Caco-2 (cell line): ENCODE data around the gene CDH13. TPM values are rescaled to one million over a fixed set of nuclear protein-coding genes. Genes with fewer than 3 reads are reported as not detected.

Experiments used
- BruUV-seq: library from RNA; stranded (reverse); fragments of 400-500 nt; replicated peaks from 2 replicates; lab custom pipeline; 2021; lab: Mats Ljungman, UMichigan
- CTCF ChIA-PET: fragments of 300-600 bp; sonication (Branson Sonifier 250); formaldehyde crosslinking; loops from one replicate; lab custom pipeline; 2022; ENCODE audit warnings: antibody characterized with exemption; lab: Charles Lee
- POLR2A ChIA-PET: fragments of 300-600 bp; sonication (Branson Sonifier 250); formaldehyde crosslinking; loops from one replicate; lab custom pipeline; 2022; ENCODE audit warnings: antibody characterized with exemption; lab: Charles Lee
- DNase-seq, 2 experiments: peaks; one replicate each; pipeline versions ENCODE4 v3.0.0 to v3.0.0-alpha.2; 2020 to 2022
- H3K27me3 ChIP-seq: replicated peaks from 2 replicates; pipeline ENCODE4 v1.6.0; 2011; ENCODE audit warnings: low read length; ENCODE audit not compliant: control insufficient read depth, insufficient read depth
- H3K36me3 ChIP-seq: 2 replicates; pipeline ENCODE4 v1.5.1; 2011; ENCODE audit warnings: low read length; ENCODE audit not compliant: control insufficient read depth, insufficient read depth
- H3K4me1 ChIP-seq: fragments of 250-450 bp; sonication (Bioruptor Pico); 2 replicates; pipeline ENCODE4 v1.5.1; 2020; ENCODE audit warnings: mild to moderate bottlenecking
- H3K4me3 ChIP-seq: 2 replicates; pipeline ENCODE4 v1.5.1; 2011; ENCODE audit warnings: low read depth, mild to moderate bottlenecking, control low read depth, low read length
- H3K9me3 ChIP-seq: fragments of 250-450 bp; sonication (Bioruptor Pico); 2 replicates; pipeline ENCODE4 v1.5.1; 2020; ENCODE audit warnings: mild to moderate bottlenecking, moderate library complexity
- H3K27ac Mint-ChIP-seq: one replicate; pipeline ENCODE4 v1.8.0; 2022; ENCODE audit warnings: mixed read lengths; ENCODE audit not compliant: unreplicated experiment
- H3K27me3 Mint-ChIP-seq: one replicate; pipeline ENCODE4 v1.8.0; 2022; ENCODE audit warnings: mixed read lengths; ENCODE audit not compliant: insufficient read depth, unreplicated experiment
- H3K36me3 Mint-ChIP-seq: one replicate; pipeline ENCODE4 v1.8.0; 2022; ENCODE audit warnings: mild to moderate bottlenecking, mixed read lengths; ENCODE audit not compliant: insufficient read depth, unreplicated experiment
- H3K4me1 Mint-ChIP-seq: one replicate; pipeline ENCODE4 v1.8.0; 2022; ENCODE audit warnings: low read depth, mixed read lengths; ENCODE audit not compliant: unreplicated experiment
- H3K4me3 Mint-ChIP-seq: one replicate; pipeline ENCODE4 v1.8.0; 2022; ENCODE audit warnings: mild to moderate bottlenecking, moderate library complexity, mixed read lengths; ENCODE audit not compliant: unreplicated experiment
- H3K9me3 Mint-ChIP-seq: one replicate; pipeline ENCODE4 v1.8.0; 2022; ENCODE audit warnings: mixed read lengths; ENCODE audit not compliant: unreplicated experiment
- intact Hi-C: fragments of 100-400 bp; cut with micrococcal nuclease; formaldehyde crosslinking; loops from one replicate; pipeline ENCODE4 v1.10.0; 2022; ENCODE audit not compliant: unreplicated experiment
- total RNA-seq: library from RNA; stranded (reverse); gene quantifications from 2 replicates; pipeline ENCODE4 v1.2.3, GENCODE V29; 2022
- TF ChIP-seq, protein P1 (sequence below), 2 experiments: fragments of 200-600 bp in 1 of 2; IDR thresholded peaks; 1 replicate in 1 of 2; 2 replicates in 1 of 2; pipeline versions ENCODE4 v1.5.1 to v1.8.0; 2011 to 2022; ENCODE audit warnings: antibody characterized with exemption in 1 of 2, control low read depth in 1 of 2, inconsistent platforms in 1 of 2, low read depth in 1 of 2, low read length in 1 of 2, mild to moderate bottlenecking in 1 of 2, moderate library complexity in 1 of 2; ENCODE audit not compliant: insufficient read depth in 1 of 2, severe bottlenecking in 1 of 2, unreplicated experiment in 1 of 2

Gene CDH13
- total RNA-seq, 1 experiment from 2014 or later = 2.2 TPM

- BruUV-seq = no TSS peak
- Mint-ChIP-seq H3K36me3 (no peaks in the 10 kb centered on the region), H3K27me3 (peaks cover 4% of the 10 kb centered on the region), H3K9me3 (no peaks in the 10 kb centered on the region), H3K27ac (no peak overlapping the region), H3K4me3 (no peak overlapping the region), H3K4me1 (no peaks in the 10 kb centered on the region)
- intact Hi-C loops = no loop called here
- Histone ChIP-seq H3K9me3 (no peaks in the 10 kb centered on the region), H3K4me1 (no peaks in the 10 kb centered on the region), H3K36me3 (no peaks in the 10 kb centered on the region), H3K27me3 (no peaks in the 10 kb centered on the region), H3K4me3 (no peak overlapping the region)
- TF ChIP-seq, protein P1, sequence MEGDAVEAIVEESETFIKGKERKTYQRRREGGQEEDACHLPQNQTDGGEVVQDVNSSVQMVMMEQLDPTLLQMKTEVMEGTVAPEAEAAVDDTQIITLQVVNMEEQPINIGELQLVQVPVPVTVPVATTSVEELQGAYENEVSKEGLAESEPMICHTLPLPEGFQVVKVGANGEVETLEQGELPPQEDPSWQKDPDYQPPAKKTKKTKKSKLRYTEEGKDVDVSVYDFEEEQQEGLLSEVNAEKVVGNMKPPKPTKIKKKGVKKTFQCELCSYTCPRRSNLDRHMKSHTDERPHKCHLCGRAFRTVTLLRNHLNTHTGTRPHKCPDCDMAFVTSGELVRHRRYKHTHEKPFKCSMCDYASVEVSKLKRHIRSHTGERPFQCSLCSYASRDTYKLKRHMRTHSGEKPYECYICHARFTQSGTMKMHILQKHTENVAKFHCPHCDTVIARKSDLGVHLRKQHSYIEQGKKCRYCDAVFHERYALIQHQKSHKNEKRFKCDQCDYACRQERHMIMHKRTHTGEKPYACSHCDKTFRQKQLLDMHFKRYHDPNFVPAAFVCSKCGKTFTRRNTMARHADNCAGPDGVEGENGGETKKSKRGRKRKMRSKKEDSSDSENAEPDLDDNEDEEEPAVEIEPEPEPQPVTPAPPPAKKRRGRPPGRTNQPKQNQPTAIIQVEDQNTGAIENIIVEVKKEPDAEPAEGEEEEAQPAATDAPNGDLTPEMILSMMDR (IDR thresholded peaks at IDR 0.05; ENCODE audit: insufficient read depth in 1 of 2, low read depth in 1 of 2, low read length in 1 of 2, severe bottlenecking in 1 of 2, unreplicated experiment in 1 of 2) = no peak
- ChIA-PET POLR2A (no interaction called here), CTCF (no interaction called here)
- no peak for DNase-seq
Measured at GRCh38 chr16:82876951-82877350, 250.2 kb downstream of the CDH13 start.

- TF ChIP-seq, protein P1 (IDR thresholded peaks at IDR 0.05; ENCODE audit: insufficient read depth in 1 of 2, low read depth in 1 of 2, low read length in 1 of 2, severe bottlenecking in 1 of 2, unreplicated experiment in 1 of 2) = no peak
- Mint-ChIP-seq H3K9me3 (no peaks in the 10 kb centered on the region), H3K4me3 (no peak overlapping the region), H3K4me1 (no peaks in the 10 kb centered on the region), H3K27ac (no peak overlapping the region), H3K27me3 (peaks cover 12% of the 10 kb centered on the region), H3K36me3 (no peaks in the 10 kb centered on the region)
- no peaks in the 10 kb centered on the region for H3K9me3 ChIP-seq
- H3K4me1 ChIP-seq = no peaks in the 10 kb centered on the region
- intact Hi-C loops = no loop called here
- H3K27me3 ChIP-seq = no peaks in the 10 kb centered on the region
- DNase-seq = no peak
- CTCF ChIA-PET = no interaction called here
- H3K36me3 ChIP-seq = no peaks in the 10 kb centered on the region
- no TSS peak for BruUV-seq
- no peak overlapping the region for H3K4me3 ChIP-seq
- POLR2A ChIA-PET = no interaction called here
Measured at GRCh38 chr16:82878466-82878865, 251.7 kb downstream of the CDH13 start.

DNA sequence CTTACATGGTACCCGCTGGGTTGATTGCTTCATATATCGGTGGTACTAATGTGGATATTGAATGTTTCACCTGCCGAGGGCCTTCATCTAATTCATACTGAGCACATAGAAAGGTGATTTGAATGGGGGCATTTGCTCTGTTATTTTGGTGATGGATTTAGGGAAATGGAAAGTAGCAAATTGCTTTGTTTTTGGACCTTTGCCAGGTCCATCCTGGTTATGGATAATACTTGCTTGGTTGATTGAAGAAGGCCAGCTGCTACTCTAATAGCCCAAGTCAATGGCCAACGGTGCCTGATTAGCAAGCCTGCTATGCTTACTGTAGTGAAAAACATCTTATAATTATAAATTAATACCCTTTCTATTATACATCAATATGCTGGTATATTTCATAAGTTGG, 253.6 kb downstream of the CDH13 start:
- H3K4me3 Mint-ChIP-seq = no peak overlapping the region
- CTCF ChIA-PET = no interaction called here
- Histone ChIP-seq H3K27me3 (no peaks in the 10 kb centered on the region), H3K36me3 (no peaks in the 10 kb centered on the region), H3K4me3 (no peak overlapping the region), H3K9me3 (no peaks in the 10 kb centered on the region), H3K4me1 (no peaks in the 10 kb centered on the region)
- DNase-seq = no peak
- H3K4me1 Mint-ChIP-seq = no peaks in the 10 kb centered on the region
- POLR2A ChIA-PET = no interaction called here
- intact Hi-C loops = no loop called here
- no peaks in the 10 kb centered on the region for H3K9me3 Mint-ChIP-seq
- H3K36me3 Mint-ChIP-seq = no peaks in the 10 kb centered on the region
- H3K27me3 Mint-ChIP-seq = peaks cover 12% of the 10 kb centered on the region
- H3K27ac Mint-ChIP-seq = no peak overlapping the region
- BruUV-seq = no TSS peak
- TF ChIP-seq, protein P1 (IDR thresholded peaks at IDR 0.05; ENCODE audit: insufficient read depth in 1 of 2, low read depth in 1 of 2, low read length in 1 of 2, severe bottlenecking in 1 of 2, unreplicated experiment in 1 of 2) = no peak
